Right lobe of liver (tissue), 6 donors: ENCODE data around the gene CTSW. TPM values are rescaled to one million over a fixed set of nuclear protein-coding genes. Genes with fewer than 3 reads are reported as not detected.
A peak's percentile ranks its signal among the peaks of the same experiment; 100 is the strongest.

Source experiments
- ATAC-seq, 4 donors: fragments of 200-7000 bp; cut with Tn5 transposase; one replicate each; pipeline ENCODE4 v1.9.1; 2020; ENCODE audit warnings: mild to moderate bottlenecking in 4 of 4, moderate library complexity in 4 of 4
- DNase-seq, 3 donors: peaks; one replicate each; pipeline ENCODE4 v3.0.0-alpha.2; 2020
- H3K27ac ChIP-seq, 3 donors: fragments of 200-600 bp; one replicate each; pipeline ENCODE4 v1.8.0; 2022
- H3K27me3 ChIP-seq, 2 donors: fragments of 200-600 bp; one replicate each; pipeline ENCODE4 v1.8.0; 2022
- H3K36me3 ChIP-seq, 4 donors: fragments of 200-600 bp; sonication (generic) in 1 of 4; one replicate each; pipeline versions ENCODE4 v1.5.1 to v1.8.0; 2017 to 2022; ENCODE audit warnings: control low read depth in 1 of 4
- H3K4me1 ChIP-seq, 4 donors: fragments of 200-600 bp; sonication (generic) in 1 of 4; one replicate each; pipeline versions ENCODE4 v1.5.1 to v1.8.0; 2017 to 2022; ENCODE audit warnings: control low read depth in 1 of 4
- H3K4me3 ChIP-seq, 3 donors: fragments of 200-600 bp; one replicate each; pipeline ENCODE4 v1.8.0; 2022
- H3K9me3 ChIP-seq, 4 donors: fragments of 200-600 bp; sonication (generic) in 1 of 4; one replicate each; pipeline versions ENCODE4 v1.5.1 to v1.8.0; 2017 to 2022; ENCODE audit warnings: control low read depth in 1 of 4
- POLR2A ChIP-seq: fragments of 450-650 bp; IDR thresholded peaks from one replicate; pipeline ENCODE4 v1.6.1; 2017; ENCODE audit warnings: antibody characterized with exemption, mild to moderate bottlenecking
- WGBS: methylation state at CpG from one replicate; pipeline ENCODE4 v1.1.6; 2018; ENCODE audit warnings: low coverage, low lambda C conversion rate; ENCODE audit not compliant: insufficient coverage; ENCODE audit errors: missing lambda C conversion rate; 5-methylcytosine and 5-hydroxymethylcytosine counted together
- intact Hi-C, 2 donors: fragments of 100-400 bp; cut with DNase I; formaldehyde crosslinking; loops; one replicate each; pipeline versions ENCODE4 v1.11.2 to v1.14.1; 2022
- total RNA-seq, 6 experiments: library from RNA; depleted of rRNA in 2 of 6; stranded (reverse); fragments of >200 nt in 2 of 6; fragmentation: NEBNext Ultra II Directional in 3 of 6; extraction: Animal tissue kit (Norgen Biotek cat#: 25700) in 3 of 6; gene quantifications; one replicate each; pipeline versions ENCODE4 v1.1.0 to v1.2.4, GENCODE V29; 2016 to 2023
- TF ChIP-seq, protein P1 (sequence below), 4 donors: fragments of 200-600 bp in 3 of 4; fragments of 450-650 bp in 1 of 4; IDR thresholded peaks; one replicate each; pipeline versions ENCODE4 v1.5.1 to v1.8.0; 2016 to 2022; ENCODE audit warnings: antibody characterized with exemption in 4 of 4, mild to moderate bottlenecking in 2 of 4
- donor health status: DM: no; HTN: yes; CAD: no.
- donor health status: DM: no; HTN: no; CAD: no.
- donor health status: DM: no; HTN: no; CAD: no.
- donor health status: DM: no; HTN: yes; CAD: no.
- donor health status: DM: no; HTN: yes; CAD: no.

Gene CTSW
- total RNA-seq, 6 experiments from 2014 or later, result 0.49 to 1.3 (median 1.0) TPM

DNA sequence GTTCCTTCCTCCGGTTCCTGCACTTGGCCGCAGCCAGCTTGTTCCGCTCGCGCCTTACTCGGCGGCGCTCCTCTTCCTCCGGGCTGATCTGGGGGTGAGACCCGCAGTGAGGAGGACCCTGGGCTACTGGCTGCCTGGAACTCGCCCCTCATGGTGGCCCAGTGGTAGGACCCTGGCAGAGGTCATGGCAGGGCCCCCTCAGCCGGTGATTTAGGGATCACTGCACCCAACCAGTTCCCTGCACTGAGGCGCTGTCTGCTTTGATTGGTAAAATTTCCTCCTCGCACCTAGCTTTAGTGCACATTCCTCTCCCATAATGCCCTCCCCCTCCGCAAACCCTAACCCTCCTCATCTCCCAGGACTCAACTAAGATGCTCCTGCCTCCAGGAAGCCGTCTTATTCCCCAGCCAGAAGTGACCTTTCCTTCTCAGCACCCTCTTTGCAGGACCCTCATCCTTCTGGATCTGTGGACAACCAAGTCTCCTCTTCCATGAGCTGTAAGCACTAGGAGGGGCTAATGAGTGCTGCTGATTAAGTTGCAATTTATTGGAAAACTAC is 14.5 kb downstream of the CTSW start:
- no peaks in the 10 kb centered on the region for H3K27me3 ChIP-seq
- peak overlapping the region; percentile 51 to 84 (median 72) for H3K27ac ChIP-seq
- H3K9me3 ChIP-seq, result no peaks in the 10 kb centered on the region
- ATAC-seq, result peak; percentile 11 to 25 (median 15)
- 71% methylated on average over 3 of the region's 16 CpGs for WGBS
- peak in 2 of 3 donors; percentile 69 to 76 for DNase-seq
- TF ChIP-seq POLR2A, result no peak
- TF ChIP-seq, protein P1, sequence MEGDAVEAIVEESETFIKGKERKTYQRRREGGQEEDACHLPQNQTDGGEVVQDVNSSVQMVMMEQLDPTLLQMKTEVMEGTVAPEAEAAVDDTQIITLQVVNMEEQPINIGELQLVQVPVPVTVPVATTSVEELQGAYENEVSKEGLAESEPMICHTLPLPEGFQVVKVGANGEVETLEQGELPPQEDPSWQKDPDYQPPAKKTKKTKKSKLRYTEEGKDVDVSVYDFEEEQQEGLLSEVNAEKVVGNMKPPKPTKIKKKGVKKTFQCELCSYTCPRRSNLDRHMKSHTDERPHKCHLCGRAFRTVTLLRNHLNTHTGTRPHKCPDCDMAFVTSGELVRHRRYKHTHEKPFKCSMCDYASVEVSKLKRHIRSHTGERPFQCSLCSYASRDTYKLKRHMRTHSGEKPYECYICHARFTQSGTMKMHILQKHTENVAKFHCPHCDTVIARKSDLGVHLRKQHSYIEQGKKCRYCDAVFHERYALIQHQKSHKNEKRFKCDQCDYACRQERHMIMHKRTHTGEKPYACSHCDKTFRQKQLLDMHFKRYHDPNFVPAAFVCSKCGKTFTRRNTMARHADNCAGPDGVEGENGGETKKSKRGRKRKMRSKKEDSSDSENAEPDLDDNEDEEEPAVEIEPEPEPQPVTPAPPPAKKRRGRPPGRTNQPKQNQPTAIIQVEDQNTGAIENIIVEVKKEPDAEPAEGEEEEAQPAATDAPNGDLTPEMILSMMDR (IDR thresholded peaks at IDR 0.05), result no peak
- H3K36me3 ChIP-seq, result no peaks in the 10 kb centered on the region
- peaks cover 0 to 21% (median 3%) of the 10 kb centered on the region in 4 donors for H3K4me1 ChIP-seq
- intact Hi-C loops, result no loop called here
- peak overlapping the region in 1 of 3 donors; percentile 19 for H3K4me3 ChIP-seq

DNA sequence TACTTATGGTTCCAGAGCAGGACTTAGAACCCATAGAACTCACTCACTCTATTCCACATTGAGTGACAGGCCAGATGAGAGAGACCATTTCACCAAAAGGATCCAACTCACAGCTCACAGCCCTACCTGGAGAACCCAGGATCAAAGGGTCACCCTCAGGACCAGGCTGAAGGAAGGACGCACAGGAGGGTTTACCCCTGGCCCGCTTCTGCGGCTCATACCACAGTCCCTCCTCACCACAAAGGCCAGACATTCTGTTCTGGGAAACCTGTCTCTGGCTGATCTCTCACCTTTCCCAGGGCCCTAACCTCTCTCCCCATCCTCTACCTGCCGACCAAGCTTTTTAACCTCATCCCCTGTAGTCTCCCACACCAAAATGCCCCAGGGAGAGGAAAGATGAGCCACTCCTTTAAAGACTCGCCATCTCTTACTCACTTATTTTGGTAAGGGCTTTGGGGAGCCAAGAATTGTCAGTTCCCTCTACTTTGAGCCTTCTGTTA is 15.9 kb downstream of the CTSW start:
- Histone ChIP-seq H3K4me3 (no peak overlapping the region), H3K4me1 (peaks cover 0 to 19% (median 3%) of the 10 kb centered on the region in 4 donors), H3K27ac (no peak overlapping the region), H3K27me3 (no peaks in the 10 kb centered on the region), H3K36me3 (no peaks in the 10 kb centered on the region), H3K9me3 (no peaks in the 10 kb centered on the region)
- WGBS, result 83% methylated on average over 4 of the region's 5 CpGs
- DNase-seq (no peak), ATAC-seq (no peak)
- TF ChIP-seq, protein P1 (IDR thresholded peaks at IDR 0.05), result no peak
- no peak for TF ChIP-seq POLR2A
- intact Hi-C loops, result no loop called here

DNA sequence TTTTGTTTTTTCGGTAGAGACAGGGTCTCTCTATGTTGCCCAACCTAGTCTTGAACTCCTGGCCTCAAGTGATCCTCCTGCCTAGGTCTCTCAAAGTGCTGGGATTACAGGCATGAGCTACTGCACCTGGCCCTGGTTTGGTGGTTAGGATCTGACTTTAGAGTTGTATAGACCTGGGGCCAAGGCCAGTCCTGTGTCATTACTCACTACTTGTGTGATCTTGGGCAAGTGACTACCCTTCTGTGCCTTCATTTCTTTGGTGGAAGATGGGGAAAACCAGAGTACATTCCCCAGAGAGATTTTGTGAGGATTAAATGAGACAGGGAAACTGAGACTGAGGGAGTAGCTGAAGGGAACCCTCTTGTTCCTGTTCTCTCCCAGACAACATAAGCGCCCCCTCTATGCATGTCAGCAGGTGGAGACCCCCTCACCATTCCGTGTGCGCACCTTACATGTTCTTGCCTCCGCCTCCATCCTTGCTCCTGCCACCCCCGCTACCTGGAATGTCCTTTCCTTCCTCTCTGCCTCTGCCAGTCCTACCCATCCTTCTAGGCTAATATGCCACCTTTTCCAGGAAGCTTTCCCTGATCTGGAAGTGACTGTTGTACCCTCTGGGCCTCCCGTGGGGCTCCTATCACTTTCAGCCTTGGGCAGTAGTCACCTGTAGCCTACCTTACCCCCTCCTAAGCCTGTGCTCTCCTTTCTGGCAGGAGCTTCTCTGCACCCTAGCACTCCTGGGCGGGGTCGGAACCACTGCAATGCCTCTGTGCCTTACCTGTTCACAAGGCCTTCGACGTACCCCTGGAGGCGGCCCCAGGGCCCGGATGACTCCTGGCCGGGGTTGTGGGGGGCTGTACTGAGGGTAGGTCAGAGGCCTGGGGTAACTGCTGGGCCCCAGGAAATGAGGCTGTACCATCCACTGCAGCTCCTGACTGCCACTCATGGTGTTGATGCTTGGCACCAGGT is 16.7 kb downstream of the CTSW start:
- Histone ChIP-seq H3K4me1 (peaks cover 0 to 13% (median 3%) of the 10 kb centered on the region in 4 donors), H3K27ac (no peak overlapping the region), H3K4me3 (no peak overlapping the region), H3K36me3 (no peaks in the 10 kb centered on the region), H3K9me3 (no peaks in the 10 kb centered on the region), H3K27me3 (no peaks in the 10 kb centered on the region)
- intact Hi-C loops, result no loop called here
- DNase-seq (no peak), ATAC-seq (no peak)
- no peak for TF ChIP-seq POLR2A
- TF ChIP-seq, protein P1 (IDR thresholded peaks at IDR 0.05), result no peak
- 90% methylated on average over 9 of the region's 14 CpGs for WGBS

DNA sequence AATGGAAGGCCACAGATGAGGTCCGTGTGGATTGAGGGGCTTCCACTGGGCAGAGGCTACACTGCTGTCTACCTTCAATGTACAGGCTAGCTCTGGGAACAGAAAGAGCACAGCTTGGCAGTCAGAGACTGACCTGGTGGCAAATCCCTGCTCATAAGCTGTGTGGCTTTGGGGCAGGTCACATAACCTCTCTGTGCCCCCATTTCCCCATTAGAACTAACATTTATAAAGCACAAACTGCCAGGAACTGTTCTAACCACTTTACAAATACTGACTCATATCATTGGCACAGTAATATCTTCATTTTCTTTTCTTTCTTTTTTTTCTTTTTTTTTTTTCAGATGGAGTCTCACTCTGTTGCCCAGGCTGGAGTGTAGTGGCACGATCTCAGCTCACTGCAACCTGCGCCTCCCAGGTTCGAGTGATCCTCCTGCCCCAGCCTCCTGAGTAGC is 17.4 kb downstream of the CTSW start:
- Histone ChIP-seq H3K9me3 (no peaks in the 10 kb centered on the region), H3K27me3 (no peaks in the 10 kb centered on the region), H3K36me3 (no peaks in the 10 kb centered on the region), H3K4me1 (peaks cover 0 to 9% (median 3%) of the 10 kb centered on the region in 4 donors), H3K4me3 (no peak overlapping the region), H3K27ac (no peak overlapping the region)
- DNase-seq, result no peak
- no peak for TF ChIP-seq POLR2A
- TF ChIP-seq, protein P1 (IDR thresholded peaks at IDR 0.05), result no peak
- ATAC-seq, result no peak
- intact Hi-C loops, result no loop called here
- WGBS, result 94% methylated on average over 3 of the region's 4 CpGs
